GM21576 (cell line): ENCODE data around the gene BOD1.
"Not testable (repeated sequence)": the region's sequence is repeated elsewhere in the genome, so short reads cannot be mapped to it uniquely, and the experiment has no call there.

Source experiments
- ATAC-seq: cut with Tn5 transposase; IDR thresholded peaks from one replicate; pipeline ENCODE4 v1.9.1; 2021; ENCODE audit warnings: mild to moderate bottlenecking, moderate library complexity; ENCODE audit not compliant: unreplicated experiment

Gene BOD1

GRCh38 chr5:173620784-173621183 is 4.3 kb upstream of the BOD1 start:
- ATAC-seq = no peak

GRCh38 chr5:173618927-173619519 is 2.6 kb upstream of the BOD1 start:
- no peak for ATAC-seq

GRCh38 chr5:173615884-173616576 is 420 bp downstream of the BOD1 start:
- peak; percentile 53 for ATAC-seq

- no peak for ATAC-seq
These were observed 1.9 kb downstream of the BOD1 start for GRCh38 chr5:173614591-173614990.

GRCh38 chr5:173613433-173614159 is 2.9 kb downstream of the BOD1 start:
- no peak for ATAC-seq

- ATAC-seq = no peak
These were observed 3.5 kb downstream of the BOD1 start for GRCh38 chr5:173612948-173613347.

GRCh38 chr5:173611706-173612105 is 4.7 kb downstream of the BOD1 start:
- ATAC-seq = no peak

GRCh38 chr5:173604141-173604540 is 12.3 kb downstream of the BOD1 start:
- no peak for ATAC-seq

GRCh38 chr5:173602423-173602822 is 14.0 kb downstream of the BOD1 start:
- no peak for ATAC-seq

GRCh38 chr5:173598686-173599085 is 17.8 kb downstream of the BOD1 start:
- no peak for ATAC-seq

GRCh38 chr5:173597304-173597703 is 19.1 kb downstream of the BOD1 start:
- no peak for ATAC-seq

GRCh38 chr5:173595841-173596240 is 20.6 kb downstream of the BOD1 start:
- ATAC-seq = no peak

- no peak for ATAC-seq
These were observed 22.4 kb downstream of the BOD1 start for GRCh38 chr5:173594061-173594460.

GRCh38 chr5:173592050-173592669 is 24.3 kb downstream of the BOD1 start:
- no peak for ATAC-seq

- no peak for ATAC-seq
These were observed 25.4 kb downstream of the BOD1 start for GRCh38 chr5:173591056-173591514.

GRCh38 chr5:173590436-173591055 is 25.9 kb downstream of the BOD1 start:
- ATAC-seq = no peak

GRCh38 chr5:173586133-173586532 is 30.3 kb downstream of the BOD1 start:
- not testable (repeated sequence) for ATAC-seq

- ATAC-seq = no peak
These were observed 33.1 kb downstream of the BOD1 start for GRCh38 chr5:173583346-173583745.

GRCh38 chr5:173582216-173583111 is 34.0 kb downstream of the BOD1 start:
- ATAC-seq = no peak
